ENCODE results near the gene FSD2.

The FSD2 gene

DNA sequence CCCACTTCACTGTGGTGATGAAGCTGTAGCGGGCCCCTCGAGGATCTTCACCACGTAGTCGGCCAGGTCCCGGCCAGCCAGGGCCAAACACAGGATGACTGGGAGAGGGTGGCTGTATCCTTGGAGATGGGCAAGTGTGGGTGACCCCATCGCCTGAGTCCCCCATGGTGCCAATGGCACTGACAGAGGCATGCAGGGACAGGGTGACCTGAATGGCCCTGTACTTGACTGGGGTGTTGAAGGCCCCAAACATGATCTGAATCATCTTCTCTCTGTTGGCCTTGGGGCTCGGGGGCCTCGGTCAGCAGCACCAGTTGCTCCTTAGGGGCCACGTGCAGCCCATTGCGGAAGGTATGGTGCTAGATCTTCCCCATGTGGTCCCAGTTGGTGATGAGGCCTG, 79.1 kb downstream of the FSD2 start:
- Histone ChIP-seq H3F3A (ENCODE audit: insufficient read depth, low read length) (no peaks in the 10 kb centered on the region), H3K9me2 (ENCODE audit: low read depth, low read length) (no peaks in the 10 kb centered on the region), H3K9ac (ENCODE audit: low read length) (no peak overlapping the region), H3K27ac (ENCODE audit: low read depth, low read length, poor library complexity, severe bottlenecking) (no peak overlapping the region), H3K4me2 (ENCODE audit: low read length) (no peak overlapping the region), H3K4me3 (ENCODE audit: low read depth, low read length, poor library complexity, severe bottlenecking) (no peak overlapping the region), H3K4me1 (ENCODE audit: insufficient read depth, low read length, severe bottlenecking) (no peaks in the 10 kb centered on the region), H3K27me3 (ENCODE audit: insufficient read depth, low read length) (no peaks in the 10 kb centered on the region), H3K79me2 (ENCODE audit: insufficient read depth, low read length) (no peaks in the 10 kb centered on the region), H4K20me1 (ENCODE audit: insufficient read depth, low read length) (no peaks in the 10 kb centered on the region), H2AFZ (ENCODE audit: low read length) (no peak overlapping the region), H3K36me3 (ENCODE audit: insufficient read depth, low read length) (no peaks in the 10 kb centered on the region; the same call in 1 of the 2 replicates), H3K9me3 (ENCODE audit: low read length) (no peaks in the 10 kb centered on the region)
- TF ChIP-seq, protein P1, sequence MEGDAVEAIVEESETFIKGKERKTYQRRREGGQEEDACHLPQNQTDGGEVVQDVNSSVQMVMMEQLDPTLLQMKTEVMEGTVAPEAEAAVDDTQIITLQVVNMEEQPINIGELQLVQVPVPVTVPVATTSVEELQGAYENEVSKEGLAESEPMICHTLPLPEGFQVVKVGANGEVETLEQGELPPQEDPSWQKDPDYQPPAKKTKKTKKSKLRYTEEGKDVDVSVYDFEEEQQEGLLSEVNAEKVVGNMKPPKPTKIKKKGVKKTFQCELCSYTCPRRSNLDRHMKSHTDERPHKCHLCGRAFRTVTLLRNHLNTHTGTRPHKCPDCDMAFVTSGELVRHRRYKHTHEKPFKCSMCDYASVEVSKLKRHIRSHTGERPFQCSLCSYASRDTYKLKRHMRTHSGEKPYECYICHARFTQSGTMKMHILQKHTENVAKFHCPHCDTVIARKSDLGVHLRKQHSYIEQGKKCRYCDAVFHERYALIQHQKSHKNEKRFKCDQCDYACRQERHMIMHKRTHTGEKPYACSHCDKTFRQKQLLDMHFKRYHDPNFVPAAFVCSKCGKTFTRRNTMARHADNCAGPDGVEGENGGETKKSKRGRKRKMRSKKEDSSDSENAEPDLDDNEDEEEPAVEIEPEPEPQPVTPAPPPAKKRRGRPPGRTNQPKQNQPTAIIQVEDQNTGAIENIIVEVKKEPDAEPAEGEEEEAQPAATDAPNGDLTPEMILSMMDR (IDR thresholded peaks at IDR 0.05; ENCODE audit: low read length), result no peak
- no peak for TF ChIP-seq EZH2 (IDR thresholded peaks at IDR 0.05; ENCODE audit: borderline replicate concordance, low read length)

GRCh38 chr15:82715003-82715402, 90.9 kb downstream of the FSD2 start:
- no peak overlapping the region for H3K9ac ChIP-seq (ENCODE audit: low read length)
- no peaks in the 10 kb centered on the region for H4K20me1 ChIP-seq (ENCODE audit: insufficient read depth, low read length)
- H3K4me2 ChIP-seq (ENCODE audit: low read length), result no peak overlapping the region
- no peaks in the 10 kb centered on the region for H3K27me3 ChIP-seq (ENCODE audit: insufficient read depth, low read length)
- no peak overlapping the region for H3K4me3 ChIP-seq (ENCODE audit: low read depth, low read length, poor library complexity, severe bottlenecking)
- no peaks in the 10 kb centered on the region for H3K9me3 ChIP-seq (ENCODE audit: low read length)
- H3K36me3 ChIP-seq (ENCODE audit: insufficient read depth, low read length), result no peaks in the 10 kb centered on the region
- H3F3A ChIP-seq (ENCODE audit: insufficient read depth, low read length), result no peaks in the 10 kb centered on the region
- TF ChIP-seq, protein P1 (IDR thresholded peaks at IDR 0.05; ENCODE audit: low read length), result no peak
- no peak for TF ChIP-seq EZH2 (IDR thresholded peaks at IDR 0.05; ENCODE audit: borderline replicate concordance, low read length)
- peaks cover 3% of the 10 kb centered on the region for H3K4me1 ChIP-seq (ENCODE audit: insufficient read depth, low read length, severe bottlenecking)
- no peaks in the 10 kb centered on the region for H3K9me2 ChIP-seq (ENCODE audit: low read depth, low read length)
- H3K79me2 ChIP-seq (ENCODE audit: insufficient read depth, low read length), result no peaks in the 10 kb centered on the region
- H2AFZ ChIP-seq (ENCODE audit: low read length), result no peak overlapping the region
- no peak overlapping the region for H3K27ac ChIP-seq (ENCODE audit: low read depth, low read length, poor library complexity, severe bottlenecking)

- Histone ChIP-seq H3K79me2 (ENCODE audit: insufficient read depth, low read length) (no peaks in the 10 kb centered on the region), H3F3A (ENCODE audit: insufficient read depth, low read length) (no peaks in the 10 kb centered on the region), H3K9ac (ENCODE audit: low read length) (no peak overlapping the region), H4K20me1 (ENCODE audit: insufficient read depth, low read length) (no peaks in the 10 kb centered on the region), H3K4me1 (ENCODE audit: insufficient read depth, low read length, severe bottlenecking) (peaks cover 4% of the 10 kb centered on the region), H3K27me3 (ENCODE audit: insufficient read depth, low read length) (no peaks in the 10 kb centered on the region), H3K27ac (ENCODE audit: low read depth, low read length, poor library complexity, severe bottlenecking) (no peak overlapping the region), H3K9me3 (ENCODE audit: low read length) (no peaks in the 10 kb centered on the region), H3K9me2 (ENCODE audit: low read depth, low read length) (no peaks in the 10 kb centered on the region), H2AFZ (ENCODE audit: low read length) (no peak overlapping the region), H3K36me3 (ENCODE audit: insufficient read depth, low read length) (no peaks in the 10 kb centered on the region), H3K4me3 (ENCODE audit: low read depth, low read length, poor library complexity, severe bottlenecking) (no peak overlapping the region), H3K4me2 (ENCODE audit: low read length) (no peak overlapping the region)
- TF ChIP-seq EZH2 (IDR thresholded peaks at IDR 0.05; ENCODE audit: borderline replicate concordance, low read length), result no peak
- TF ChIP-seq, protein P1 (IDR thresholded peaks at IDR 0.05; ENCODE audit: low read length), result no peak
Observed at GRCh38 chr15:82714016-82714415, 91.9 kb downstream of the FSD2 start.
